ENCODE data around the gene ITGBL1. TPM values are rescaled to one million over a fixed set of nuclear protein-coding genes. Genes with fewer than 3 reads are reported as not detected.

Gene ITGBL1
- total and polyA plus RNA-seq, 7 donors: 0.16 to 15.0 (median 1.6) TPM; not detected in 1

DNA sequence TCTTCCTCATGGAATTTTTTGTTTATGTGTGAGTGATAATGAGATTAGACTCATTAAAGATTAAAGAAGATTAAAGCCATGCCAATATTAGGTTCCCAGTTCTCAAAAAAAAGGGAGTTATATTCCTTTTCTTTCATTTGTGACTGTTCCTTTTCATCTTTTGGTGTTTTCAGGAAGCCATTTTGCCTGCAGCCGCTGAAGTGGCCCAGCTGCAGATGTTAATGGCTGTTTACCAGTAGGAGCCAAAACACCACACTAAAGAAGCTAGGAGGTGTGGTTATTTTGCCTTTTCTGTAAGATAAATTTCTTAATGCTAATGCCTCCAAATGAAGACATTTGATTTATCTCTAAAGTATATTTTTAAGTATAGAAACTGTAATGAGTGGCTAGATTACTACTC lies 36.3 kb downstream of the ITGBL1 start:
- no peak overlapping the region for H3K4me3 ChIP-seq
- TF ChIP-seq POLR2A (IDR thresholded peaks at IDR 0.05) (no peak), POLR2AphosphoS5 (IDR thresholded peaks at IDR 0.05) (no peak)
- TF ChIP-seq, protein P1, sequence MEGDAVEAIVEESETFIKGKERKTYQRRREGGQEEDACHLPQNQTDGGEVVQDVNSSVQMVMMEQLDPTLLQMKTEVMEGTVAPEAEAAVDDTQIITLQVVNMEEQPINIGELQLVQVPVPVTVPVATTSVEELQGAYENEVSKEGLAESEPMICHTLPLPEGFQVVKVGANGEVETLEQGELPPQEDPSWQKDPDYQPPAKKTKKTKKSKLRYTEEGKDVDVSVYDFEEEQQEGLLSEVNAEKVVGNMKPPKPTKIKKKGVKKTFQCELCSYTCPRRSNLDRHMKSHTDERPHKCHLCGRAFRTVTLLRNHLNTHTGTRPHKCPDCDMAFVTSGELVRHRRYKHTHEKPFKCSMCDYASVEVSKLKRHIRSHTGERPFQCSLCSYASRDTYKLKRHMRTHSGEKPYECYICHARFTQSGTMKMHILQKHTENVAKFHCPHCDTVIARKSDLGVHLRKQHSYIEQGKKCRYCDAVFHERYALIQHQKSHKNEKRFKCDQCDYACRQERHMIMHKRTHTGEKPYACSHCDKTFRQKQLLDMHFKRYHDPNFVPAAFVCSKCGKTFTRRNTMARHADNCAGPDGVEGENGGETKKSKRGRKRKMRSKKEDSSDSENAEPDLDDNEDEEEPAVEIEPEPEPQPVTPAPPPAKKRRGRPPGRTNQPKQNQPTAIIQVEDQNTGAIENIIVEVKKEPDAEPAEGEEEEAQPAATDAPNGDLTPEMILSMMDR (IDR thresholded peaks at IDR 0.05): no peak
- H3K9me3 ChIP-seq: no peaks in the 10 kb centered on the region
- DNase-seq: no peak
- no peaks in the 10 kb centered on the region for H3K4me1 ChIP-seq
- intact Hi-C loops (cut with DNase I): no loop called here
- H3K27ac ChIP-seq: no peak overlapping the region
- no peaks in the 10 kb centered on the region for H3K27me3 ChIP-seq
- 81 to 94% methylated on average over 1 of the region's 1 CpG for WGBS, 2 donors
- H3K36me3 ChIP-seq: no peaks in the 10 kb centered on the region

DNA sequence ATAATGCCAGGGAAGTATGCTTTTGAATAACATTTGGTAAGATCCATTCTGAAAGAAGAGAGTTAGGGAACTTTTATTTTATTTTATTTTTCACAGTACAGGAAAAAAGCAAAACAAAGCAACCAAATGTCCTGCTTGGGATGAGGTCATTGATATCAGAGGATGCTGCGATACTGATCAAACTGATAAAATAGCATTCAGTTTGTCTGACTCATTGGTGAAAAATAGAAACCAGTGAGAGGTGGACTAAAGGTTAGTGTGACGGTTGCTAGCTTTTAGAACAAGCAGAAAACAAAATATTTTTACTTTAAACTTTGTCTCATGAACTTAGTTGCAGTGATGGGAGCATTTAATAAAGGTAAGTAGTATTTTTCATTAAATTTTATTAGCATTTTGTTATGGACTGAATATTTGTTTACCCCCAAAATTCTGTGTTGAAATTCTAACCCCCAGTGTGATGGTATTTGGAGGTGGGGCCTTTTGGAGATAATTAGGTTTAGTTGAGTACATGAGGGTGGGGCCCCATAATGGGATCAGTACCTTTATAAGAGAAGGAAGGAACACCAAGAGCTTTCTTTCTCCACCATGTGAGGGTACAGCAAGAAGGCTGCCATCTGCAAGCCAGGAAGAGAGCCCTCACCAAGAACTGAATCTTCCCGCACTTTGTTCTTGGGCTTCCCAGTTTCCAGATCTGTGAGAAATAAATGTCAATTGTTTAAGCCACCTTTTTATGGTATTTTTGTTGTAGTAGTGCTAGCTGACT lies 37.3 kb downstream of the ITGBL1 start:
- no peaks in the 10 kb centered on the region for H3K36me3 ChIP-seq
- DNase-seq: no peak
- no peaks in the 10 kb centered on the region for H3K27me3 ChIP-seq
- H3K27ac ChIP-seq: no peak overlapping the region
- H3K4me1 ChIP-seq: no peaks in the 10 kb centered on the region
- 86 to 87% methylated on average over 3 of the region's 3 CpGs for WGBS, 2 donors
- H3K4me3 ChIP-seq: no peak overlapping the region
- intact Hi-C loops (cut with DNase I): no loop called here
- TF ChIP-seq, protein P1 (IDR thresholded peaks at IDR 0.05): no peak
- no peak for TF ChIP-seq POLR2A (IDR thresholded peaks at IDR 0.05)
- no peak for TF ChIP-seq EP300 (IDR thresholded peaks at IDR 0.05)
- no peaks in the 10 kb centered on the region for H3K9me3 ChIP-seq

GRCh38 chr13:101490406-101491015 lies 38.0 kb downstream of the ITGBL1 start:
- Histone ChIP-seq H3K4me3 (no peak overlapping the region), H3K36me3 (no peaks in the 10 kb centered on the region), H3K27ac (no peak overlapping the region), H3K27me3 (no peaks in the 10 kb centered on the region), H3K9me3 (no peaks in the 10 kb centered on the region), H3K4me1 (no peaks in the 10 kb centered on the region)
- no peak for DNase-seq
- TF ChIP-seq EP300 (IDR thresholded peaks at IDR 0.05) (no peak), POLR2A (IDR thresholded peaks at IDR 0.05) (no peak), POLR2AphosphoS5 (IDR thresholded peaks at IDR 0.05) (no peak)
- TF ChIP-seq, protein P1 (IDR thresholded peaks at IDR 0.05): no peak
- intact Hi-C loops (cut with DNase I): no loop called here

DNA sequence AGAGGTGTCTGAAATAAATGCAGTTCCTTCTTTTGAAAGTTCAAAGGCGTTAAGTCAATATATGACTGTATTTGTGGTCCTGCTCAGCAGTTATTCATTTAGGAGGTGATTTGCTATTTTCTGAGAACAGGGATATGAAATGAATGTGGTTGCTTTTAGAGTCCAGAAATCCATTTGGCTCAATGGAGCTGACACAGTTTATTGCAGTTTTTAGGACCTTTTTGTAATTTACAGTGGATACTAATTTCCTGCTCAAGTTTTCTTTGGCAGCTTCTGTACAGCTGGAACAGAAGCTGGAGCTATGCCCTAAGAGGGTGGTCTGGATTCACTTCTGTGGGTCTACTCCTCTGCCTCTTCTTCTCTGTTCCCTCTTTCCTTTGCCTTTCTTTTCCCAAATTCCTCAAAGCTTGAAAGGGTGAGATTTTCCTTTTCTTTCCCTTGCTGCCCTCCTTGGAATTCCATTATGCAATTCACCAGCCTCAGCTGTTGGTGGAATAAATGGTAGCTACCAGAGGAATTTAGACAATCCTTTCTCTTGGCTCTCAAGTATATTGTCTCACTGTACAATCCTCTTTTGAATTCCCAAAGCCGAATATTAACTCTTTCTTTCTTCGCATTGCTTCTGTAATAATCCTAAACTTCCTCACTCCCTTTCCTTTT lies 39.9 kb downstream of the ITGBL1 start:
- 95 to 96% methylated on average over 3 of the region's 3 CpGs for WGBS, 2 donors

More for the DNA sequence above, 39.9 kb downstream of the ITGBL1 start:
- H3K36me3 ChIP-seq: no peaks in the 10 kb centered on the region
- H3K27ac ChIP-seq: no peak overlapping the region
- no peak for DNase-seq
- no peaks in the 10 kb centered on the region for H3K4me1 ChIP-seq
- H3K9me3 ChIP-seq: no peaks in the 10 kb centered on the region
- no peak overlapping the region for H3K4me3 ChIP-seq
- intact Hi-C loops (cut with DNase I): no loop called here
- TF ChIP-seq POLR2A (IDR thresholded peaks at IDR 0.05): no peak
- TF ChIP-seq POLR2AphosphoS5 (IDR thresholded peaks at IDR 0.05): no peak
- TF ChIP-seq, protein P1 (IDR thresholded peaks at IDR 0.05): no peak
- TF ChIP-seq EP300 (IDR thresholded peaks at IDR 0.05): no peak
- no peaks in the 10 kb centered on the region for H3K27me3 ChIP-seq

Data from sigmoid colon (tissue), 7 donors.